H1 (cell line): ENCODE results near the gene PRKN. TPM values are rescaled to one million over a fixed set of nuclear protein-coding genes. Genes with fewer than 3 reads are reported as not detected.

ENCODE experiments used
- CBX5 ChIP-seq: fragments of 300-800, 300-1000 bp; sonication (generic); IDR thresholded peaks from 2 replicates; pipeline ENCODE4 v1.7.1; 2016; ENCODE audit warnings: antibody characterized with exemption, low read length, low read depth
- polyA plus RNA-seq, 7 experiments: library from polyadenylated mRNA; depleted of rRNA in 3 of 7; stranded (reverse) in 5 of 7; unstranded in 2 of 7; fragments of >200 nt in 5 of 7; fragments of 200-250 nt in 2 of 7; gene quantifications; 1 replicate in 5 of 7; 2 replicates in 1 of 7; 4 replicates in 1 of 7; pipeline versions ENCODE4 v1.2.1 to v1.2.3, GENCODE V29; 2011 to 2013; ENCODE audit warnings: missing spikeins in 2 of 7, mixed read lengths in 2 of 7
- total RNA-seq: library from RNA; stranded (reverse); fragmentation: NEBNext Ultra II Directional; extraction: Animal tissue kit (Norgen Biotek cat#: 25700); gene quantifications from 2 replicates; pipeline ENCODE4 v1.2.1, GENCODE V29; 2021

PRKN gene
- total and polyA plus RNA-seq, 2 of the 8 experiments (the other 6 are each of a cell fraction or from before 2014, with no cell fraction given): 0.13 to 0.29 TPM

DNA sequence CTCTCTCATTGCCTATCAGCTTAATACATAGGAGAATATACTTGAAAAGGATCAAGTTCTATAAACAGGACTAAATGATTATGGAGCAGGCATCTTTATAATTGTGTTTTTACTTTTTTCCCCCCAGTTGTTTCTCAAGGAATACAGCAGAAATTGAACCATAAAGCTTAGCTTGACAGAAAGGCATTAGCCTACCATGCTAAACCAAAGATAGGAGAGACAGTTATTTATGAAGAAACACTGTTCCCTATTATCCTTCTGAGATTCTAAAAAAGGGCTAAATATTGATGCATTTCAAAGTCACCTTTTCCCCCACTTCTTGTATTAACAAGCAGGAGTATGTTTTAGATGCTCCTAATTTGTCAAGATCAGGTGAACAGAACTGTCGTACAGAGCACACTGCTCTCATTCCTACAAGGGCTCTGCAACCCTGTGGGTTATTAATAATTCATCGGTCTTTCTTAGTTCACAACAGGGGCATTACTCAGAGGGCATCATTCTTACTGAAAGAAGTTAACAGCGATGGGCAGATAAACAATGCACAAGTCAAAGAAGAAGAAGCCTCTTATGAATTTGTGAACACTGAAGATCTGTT, 38.7 kb downstream of the PRKN start (continued):
- TF ChIP-seq CBX5: no peak
